ENCODE data around the gene PTRH1.

Gene PTRH1

DNA sequence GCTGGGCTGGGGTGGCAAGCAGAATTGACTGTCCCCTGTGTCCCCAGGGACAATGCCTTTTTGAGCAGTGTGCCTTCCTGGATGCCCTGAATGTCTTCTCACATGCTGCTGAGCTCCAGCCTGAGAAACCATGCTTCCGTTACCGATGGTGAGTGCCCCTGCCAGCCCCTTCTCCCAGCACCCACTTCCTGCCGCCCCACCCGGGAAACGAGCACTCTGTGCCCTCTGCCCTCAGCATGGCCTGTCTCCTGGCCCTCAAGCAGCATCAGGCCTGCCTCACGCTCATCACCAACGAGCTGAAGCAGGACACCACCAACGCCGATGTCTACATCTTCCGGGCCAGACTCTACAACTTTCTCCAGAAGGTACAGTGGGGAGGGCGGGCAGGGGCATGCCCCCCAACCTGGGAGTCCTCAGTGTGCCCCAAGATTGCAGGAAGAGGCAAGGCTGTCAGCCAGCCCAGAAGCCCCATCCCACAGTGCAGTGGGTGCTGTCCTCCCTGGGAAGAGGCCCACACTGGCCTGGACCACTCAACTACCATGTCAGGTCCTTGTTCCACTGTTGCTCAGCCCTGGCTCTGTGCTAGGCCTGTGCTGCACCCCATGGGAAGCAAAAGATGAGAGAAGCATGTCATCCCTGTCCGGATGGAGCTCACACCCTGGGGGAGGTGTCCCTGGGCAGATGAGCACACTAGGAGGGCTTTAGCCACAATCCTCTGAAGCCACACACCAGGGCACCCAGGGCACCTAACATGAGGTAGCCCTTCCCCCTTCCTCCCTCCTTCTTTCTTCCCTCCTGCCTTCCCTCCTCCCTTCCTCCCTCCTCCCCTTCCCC is 4.8 kb upstream of the PTRH1 start:
- DNase-seq (ENCODE audit: low read depth in 2 of 2): no peak

- DNase-seq (ENCODE audit: low read depth in 2 of 2): no peak
Observed at GRCh38 chr9:127717766-127718165, 2.3 kb upstream of the PTRH1 start.

DNA sequence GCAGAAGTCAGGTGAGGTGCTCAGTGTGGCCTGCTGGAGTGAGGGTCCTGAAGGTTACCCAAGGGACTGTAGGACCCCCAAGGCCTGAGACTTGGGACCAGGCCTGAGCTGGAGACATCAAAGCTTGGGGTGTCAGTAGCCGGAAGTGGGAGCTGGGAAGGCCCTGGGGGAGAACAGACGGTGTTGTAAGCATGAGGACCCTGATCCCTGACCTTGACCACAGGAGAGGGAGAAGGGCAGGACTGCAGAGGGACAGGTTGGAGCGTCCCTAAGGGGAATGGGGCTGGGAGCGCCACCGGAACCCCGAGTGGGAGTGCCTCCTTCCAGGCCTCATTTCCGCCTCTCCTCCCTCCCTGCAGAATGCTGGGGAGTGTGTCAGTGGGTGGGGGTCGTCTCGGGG is 949 bp upstream of the PTRH1 start:
- no peak for DNase-seq (ENCODE audit: low read depth in 2 of 2)

DNA sequence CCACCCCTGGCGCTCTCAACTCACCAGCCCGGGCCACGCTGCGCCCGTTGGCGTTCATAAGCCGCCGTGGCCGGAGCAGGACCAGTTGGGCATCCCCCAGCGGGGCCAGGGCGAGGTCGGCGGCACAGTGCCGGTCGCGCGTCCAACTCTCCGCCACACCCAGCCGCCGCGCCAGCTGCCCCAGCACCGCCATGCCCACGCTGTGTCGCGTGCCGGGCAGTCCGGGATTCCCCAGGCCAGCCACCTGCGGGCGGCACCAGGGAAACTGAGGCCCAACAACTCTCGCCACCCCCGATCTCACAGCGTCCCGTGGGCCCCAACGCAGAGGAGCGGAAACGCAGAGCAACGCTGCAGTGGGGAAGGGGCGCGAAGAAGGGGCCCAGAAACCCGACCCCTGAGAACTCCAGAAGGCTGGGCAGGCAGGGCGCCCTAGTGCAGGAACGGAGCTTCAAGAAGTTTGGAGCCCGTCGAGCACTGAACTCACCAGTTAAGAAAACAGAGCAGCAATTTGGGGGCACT is 453 bp downstream of the PTRH1 start:
- no peak for DNase-seq (ENCODE audit: low read depth in 2 of 2)

DNA sequence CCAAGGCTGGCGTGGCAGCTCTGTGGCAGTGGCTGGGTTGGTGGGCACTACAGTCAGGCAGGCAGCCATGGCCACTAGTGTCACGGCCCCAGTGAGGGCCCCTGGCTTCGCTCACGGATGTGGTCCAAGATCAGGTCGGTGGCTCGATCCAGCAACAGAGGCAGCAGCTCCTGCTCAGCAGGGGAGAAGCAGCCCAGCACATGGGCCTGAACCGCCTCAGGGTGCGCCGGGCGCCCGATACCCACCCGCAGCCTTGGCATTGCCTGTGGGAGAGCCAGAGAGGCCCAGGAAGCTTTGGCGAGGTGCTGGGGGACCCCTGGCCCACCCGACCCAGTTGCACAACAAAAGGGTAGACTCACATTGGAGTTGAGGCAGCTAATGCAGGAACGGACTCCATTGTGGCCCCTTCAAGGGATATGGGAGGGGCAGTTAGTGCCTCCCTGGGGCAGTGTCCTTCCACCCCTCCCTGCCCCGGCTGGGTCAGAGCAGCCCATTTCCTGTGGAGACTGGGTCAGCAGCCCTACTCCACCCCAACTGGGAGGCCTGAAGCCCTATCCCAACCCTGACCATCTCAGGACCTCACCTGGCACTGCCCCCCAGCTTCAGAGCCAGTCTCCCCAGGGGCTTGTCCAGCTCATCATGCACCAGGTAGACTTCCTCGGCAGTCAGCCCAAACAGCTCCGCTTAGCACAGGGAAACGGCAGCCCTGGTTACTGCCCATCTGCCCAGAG is 1.3 kb downstream of the PTRH1 start:
- DNase-seq (ENCODE audit: low read depth in 2 of 2): no peak

- no peak for DNase-seq (ENCODE audit: low read depth in 2 of 2)
Observed at GRCh38 chr9:127712867-127713266, 2.6 kb downstream of the PTRH1 start.

- no peak for DNase-seq (ENCODE audit: low read depth in 2 of 2)
Observed at GRCh38 chr9:127712371-127712770, 3.1 kb downstream of the PTRH1 start.

DNA sequence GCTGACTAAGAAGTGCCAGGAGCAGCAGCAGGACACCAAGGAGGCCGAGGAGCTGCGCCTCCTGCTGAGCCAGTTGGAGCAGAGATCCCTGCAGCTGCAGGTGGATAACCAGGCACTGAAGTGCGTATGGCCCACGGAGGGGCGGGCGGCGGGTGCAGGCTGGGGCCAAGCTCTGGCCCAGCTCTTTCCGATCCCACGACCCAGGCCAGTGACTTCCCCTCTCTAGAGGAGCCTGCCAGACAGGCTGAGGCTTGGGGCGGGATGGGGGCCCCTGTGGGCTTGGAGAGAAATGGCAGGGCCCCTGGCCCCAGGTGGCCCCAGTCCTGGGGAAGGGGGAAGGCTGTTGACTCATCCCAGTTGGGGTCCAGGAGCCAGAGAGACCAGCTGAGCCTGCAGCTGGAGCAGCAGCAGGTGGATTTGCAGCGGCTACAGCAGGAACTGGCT is 3.6 kb downstream of the PTRH1 start:
- no peak for DNase-seq (ENCODE audit: low read depth in 2 of 2)

GRCh38 chr9:127711226-127711701 is 4.2 kb downstream of the PTRH1 start:
- no peak for DNase-seq (ENCODE audit: low read depth in 2 of 2)

- DNase-seq (ENCODE audit: low read depth in 2 of 2): no peak
Observed at GRCh38 chr9:127710204-127710783, 5.2 kb downstream of the PTRH1 start.

GRCh38 chr9:127708952-127709587 is 6.4 kb downstream of the PTRH1 start:
- no peak for DNase-seq (ENCODE audit: low read depth in 2 of 2)

- DNase-seq (ENCODE audit: low read depth in 2 of 2): peak in 1 of 2 donors; percentile 12
Observed at GRCh38 chr9:127707766-127708165, 7.7 kb downstream of the PTRH1 start.

GRCh38 chr9:127706836-127707241 is 8.6 kb downstream of the PTRH1 start, which contains the start of gene CFAP157:
TSS of gene CFAP157 (plus strand) at chr9:127706988. CDS start at chr9:127707032, 44 bp downstream.
- no peak for DNase-seq (ENCODE audit: low read depth in 2 of 2)

DNA sequence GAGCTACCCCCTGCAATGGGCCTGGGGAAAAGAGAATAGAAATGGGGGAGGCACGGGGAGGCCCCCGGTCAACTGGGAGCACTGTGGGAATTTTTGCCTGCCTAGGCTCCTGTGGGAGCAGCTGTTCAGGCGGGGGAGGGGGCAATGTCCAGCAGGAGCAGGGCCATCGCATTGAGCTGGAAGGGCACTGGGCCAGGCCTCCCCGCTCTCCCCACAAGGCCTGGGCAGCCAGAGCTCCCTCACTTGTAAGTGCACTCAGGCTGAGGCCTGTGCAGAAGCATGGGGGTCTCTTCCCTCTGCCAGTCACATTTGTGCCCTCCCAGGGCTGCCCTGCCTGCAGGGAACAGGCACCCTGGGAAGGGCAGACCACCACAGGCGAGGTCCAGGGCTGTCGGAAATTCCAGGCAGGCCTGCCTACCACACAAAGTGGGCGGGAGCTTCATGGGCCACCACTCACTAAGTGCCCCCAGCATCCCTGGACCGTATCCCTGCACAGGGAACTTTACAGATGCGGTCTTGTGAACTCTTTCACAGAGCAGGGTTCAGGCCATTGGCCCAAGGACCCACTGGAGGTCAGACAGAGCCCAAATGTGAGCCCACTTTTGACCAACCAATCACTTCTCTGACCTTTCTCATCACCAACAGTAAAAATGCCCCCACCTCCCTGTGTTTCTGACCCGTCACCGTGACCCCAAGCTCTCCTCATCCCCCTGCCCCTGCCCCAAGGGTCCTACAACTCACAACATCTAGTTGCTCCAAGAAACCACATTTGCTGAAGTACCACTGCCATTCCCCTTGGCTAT is 9.7 kb downstream of the PTRH1 start:
- DNase-seq (ENCODE audit: low read depth in 2 of 2): no peak

DNA sequence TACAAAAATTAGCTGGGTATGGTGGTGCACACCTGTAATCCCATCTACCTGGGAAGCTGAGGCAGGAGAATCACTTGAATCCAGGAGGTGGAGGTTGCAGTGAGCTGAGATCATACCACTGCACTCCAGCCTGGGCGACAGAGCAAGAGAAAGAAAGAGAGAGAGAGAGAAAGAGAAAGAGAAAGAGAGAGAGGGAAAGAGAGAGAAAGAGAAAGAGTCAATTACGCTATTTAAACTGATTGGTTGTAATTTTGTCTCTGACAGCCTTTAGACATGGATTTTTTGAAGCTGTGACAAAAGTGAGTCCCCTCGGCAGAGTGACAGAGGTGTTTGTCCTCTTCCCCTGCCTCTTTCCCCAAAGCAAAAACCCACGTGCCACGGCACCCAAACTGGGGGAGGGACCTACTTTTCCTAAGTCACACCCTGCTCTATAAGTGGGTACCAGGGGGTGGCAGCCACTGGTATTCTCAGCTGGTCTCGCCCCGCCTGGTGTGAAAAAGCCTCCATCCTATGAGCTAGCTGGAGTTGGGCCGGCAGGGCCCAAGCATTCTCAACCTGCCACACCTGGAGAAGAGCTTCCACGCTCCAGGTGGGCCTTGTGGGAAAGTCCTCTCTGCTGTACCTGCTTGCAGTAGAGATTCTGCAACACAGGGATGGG is 12.0 kb downstream of the PTRH1 start:
- no peak for DNase-seq (ENCODE audit: low read depth in 2 of 2)

DNA sequence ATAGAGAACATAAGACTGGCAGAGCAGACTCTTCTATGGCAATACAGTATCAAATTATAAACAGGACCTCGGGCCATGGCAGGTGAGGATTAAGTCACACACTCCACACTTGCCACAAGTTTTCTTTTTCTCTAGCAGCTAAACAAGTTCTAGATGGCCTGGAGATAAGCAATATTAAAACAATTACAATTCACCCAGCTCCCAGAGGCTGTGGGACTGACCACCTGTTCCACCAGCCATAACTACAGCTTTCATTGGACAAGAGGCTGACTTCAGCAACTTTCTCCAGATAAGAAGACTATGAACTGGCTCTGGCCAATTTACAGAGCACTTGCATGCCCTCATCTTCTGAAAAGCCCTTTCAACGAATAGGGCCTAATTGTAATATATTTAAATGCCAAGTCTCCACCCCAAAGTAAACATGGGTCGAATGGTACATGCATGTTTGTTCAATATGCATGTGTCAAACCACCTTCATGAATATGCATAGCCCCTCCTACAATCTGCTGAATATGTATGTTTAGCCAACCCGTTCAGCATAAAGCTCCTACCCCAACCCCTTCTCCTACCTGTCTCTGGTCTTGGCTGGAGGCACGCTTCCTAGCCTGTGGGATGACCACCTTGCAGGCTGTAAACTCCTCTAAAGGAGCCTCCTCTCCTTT is 14.7 kb downstream of the PTRH1 start:
- DNase-seq (ENCODE audit: low read depth in 2 of 2): no peak

GRCh38 chr9:127700140-127700539 is 15.3 kb downstream of the PTRH1 start:
- DNase-seq (ENCODE audit: low read depth in 2 of 2): no peak

DNA sequence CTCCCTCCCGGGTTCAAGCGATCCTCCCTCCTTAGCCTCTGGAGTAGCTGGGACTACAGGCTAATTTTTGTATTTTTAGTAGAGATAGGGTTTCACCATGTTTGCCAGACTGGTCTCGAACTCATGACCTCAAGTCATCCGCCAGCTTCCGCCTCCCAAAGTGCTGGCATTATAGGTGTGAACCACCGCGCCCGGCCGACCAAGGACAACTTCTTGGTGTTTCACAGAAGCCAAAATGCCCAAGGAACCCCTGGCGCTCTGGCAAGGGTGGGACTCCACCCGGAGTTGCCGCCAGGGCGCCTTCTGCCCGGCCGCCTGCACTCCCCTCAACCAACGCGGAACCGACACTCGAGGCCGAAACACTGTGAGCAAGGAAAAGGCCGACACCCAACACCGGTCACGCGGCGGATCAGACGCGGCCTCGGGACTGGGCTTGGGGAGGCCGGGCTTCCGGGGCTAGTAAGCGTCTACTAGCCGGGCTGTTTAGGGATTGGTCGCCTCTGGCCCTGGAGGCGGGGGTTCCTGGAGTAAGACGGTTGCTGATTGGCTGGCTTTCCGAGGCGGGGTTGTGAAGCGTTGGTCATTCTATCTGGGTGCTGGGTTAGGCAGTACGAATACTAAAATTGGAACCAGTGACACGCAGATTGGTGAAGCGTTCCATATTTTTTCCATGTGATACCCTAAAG is 16.3 kb downstream of the PTRH1 start:
- peak; percentile 71 to 85 for DNase-seq (ENCODE audit: low read depth in 2 of 2)

DNA sequence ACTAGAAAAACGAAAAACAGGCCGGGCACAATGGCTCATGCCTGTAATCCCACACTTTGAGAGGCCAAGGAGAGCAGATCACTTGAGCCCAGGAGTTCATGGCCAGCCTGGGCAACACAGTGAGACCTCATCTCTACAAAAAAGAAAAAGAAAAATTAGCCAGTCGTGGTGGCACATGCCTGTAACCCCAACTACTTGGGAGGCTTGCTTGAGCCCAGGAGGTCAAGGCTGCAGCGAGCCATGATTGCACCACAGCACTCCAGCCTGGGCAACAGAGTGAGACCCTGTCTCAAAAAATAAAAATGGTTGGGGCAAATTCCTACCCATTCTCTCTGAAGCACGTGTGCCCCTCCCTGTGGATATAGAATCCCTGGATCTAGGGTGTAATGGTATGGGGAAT is 17.1 kb downstream of the PTRH1 start:
- no peak for DNase-seq (ENCODE audit: low read depth in 2 of 2)
